D721Med (cell line): ENCODE results near the gene GUCD1.

Experiments used
- DNase-seq: peaks from one replicate; pipeline ENCODE4 v3.0.0; 2011; ENCODE audit warnings: low spot score; ENCODE audit not compliant: insufficient read length
- FAIRE-seq: peaks from 2 replicates; lab custom pipeline; 2011; peaks lifted over from hg19 to GRCh38; lab: Jason Lieb, UNC
- CTCF ChIP-seq: IDR thresholded peaks from 2 replicates; pipeline ENCODE4 v1.5.1; 2012; ENCODE audit warnings: mild to moderate bottlenecking, control low read depth; ENCODE audit not compliant: insufficient read depth; ENCODE audit errors: missing control alignments

The GUCD1 gene

GRCh38 chr22:24499706-24500276 is 55.1 kb downstream of the GUCD1 start:
- FAIRE-seq (no peak), DNase-seq (no peak)
- no peak for TF ChIP-seq CTCF

- FAIRE-seq (no peak), DNase-seq (no peak)
- TF ChIP-seq CTCF = no peak
Measured at GRCh38 chr22:24498824-24499223, 56.1 kb downstream of the GUCD1 start.

GRCh38 chr22:24497841-24498258 is 57.1 kb downstream of the GUCD1 start:
- DNase-seq (no peak), FAIRE-seq (no peak)
- no peak for TF ChIP-seq CTCF

- FAIRE-seq = no peak
- no peak for DNase-seq
- TF ChIP-seq CTCF = no peak
Measured at GRCh38 chr22:24496661-24497060, 58.3 kb downstream of the GUCD1 start.

GRCh38 chr22:24496234-24496633 is 58.7 kb downstream of the GUCD1 start:
- no peak for TF ChIP-seq CTCF
- no peak for DNase-seq
- peak; percentile 96 for FAIRE-seq

- no peak for TF ChIP-seq CTCF
- DNase-seq (no peak), FAIRE-seq (no peak)
Measured at GRCh38 chr22:24495365-24495675, 59.6 kb downstream of the GUCD1 start.

GRCh38 chr22:24494528-24495364 is 60.2 kb downstream of the GUCD1 start, which contains the start of gene UPB1:
Gene UPB1 (plus strand): TSS chr22:24495332. CDS start chr22:24495404, 72 bp downstream.
- no peak for TF ChIP-seq CTCF
- DNase-seq (no peak), FAIRE-seq (no peak)
